Testis (tissue), 2 donors: ENCODE measurements around the gene ANKRD18A.
"Not testable (repeated sequence)": the region's sequence is repeated elsewhere in the genome, so short reads cannot be mapped to it uniquely, and the experiment has no call there.

Experiments used
- CTCF ChIP-seq, 3 experiments: fragments of 450-650 bp in 2 of 3; fragments of 200-600 bp in 1 of 3; sonication (generic) in 1 of 3; IDR thresholded peaks; one replicate each; pipeline ENCODE4 v1.5.1; 2016 to 2019; ENCODE audit warnings: antibody characterized with exemption in 3 of 3, mild to moderate bottlenecking in 2 of 3, moderate library complexity in 1 of 3
- POLR2A ChIP-seq: fragments of 450-650 bp; IDR thresholded peaks from one replicate; pipeline ENCODE4 v1.6.1; 2017; ENCODE audit warnings: antibody characterized with exemption, mild to moderate bottlenecking, moderate library complexity

DNA sequence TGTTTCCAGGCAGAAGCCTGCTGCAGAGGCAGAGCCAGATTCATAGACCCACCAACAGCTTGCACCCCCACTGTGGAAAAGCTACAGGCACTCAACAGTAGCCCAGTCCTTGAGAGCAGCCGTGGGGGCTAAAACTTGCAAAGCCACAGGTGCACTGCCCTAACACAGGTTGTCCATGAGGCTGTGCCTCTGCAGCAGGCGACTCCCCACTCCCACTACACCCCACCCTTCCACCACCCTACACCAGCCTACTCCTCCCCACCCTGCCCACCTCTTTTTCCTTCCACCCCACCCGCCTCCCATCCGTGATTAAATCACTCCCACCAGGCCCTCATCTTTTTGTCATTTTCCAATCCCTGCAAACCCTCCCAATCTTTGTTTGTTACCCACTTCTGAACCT is 55.2 kb downstream of the ANKRD18A start:
- TF ChIP-seq CTCF (IDR thresholded peaks at IDR 0.05); POLR2A: not testable (repeated sequence)
